ENCODE measurements around the gene LPIN3. TPM values are rescaled to one million over a fixed set of nuclear protein-coding genes. Genes with fewer than 3 reads are reported as not detected.

The LPIN3 gene
- total RNA-seq, 2 donors from 2014 or later, result 45.5 to 57.0 TPM

DNA sequence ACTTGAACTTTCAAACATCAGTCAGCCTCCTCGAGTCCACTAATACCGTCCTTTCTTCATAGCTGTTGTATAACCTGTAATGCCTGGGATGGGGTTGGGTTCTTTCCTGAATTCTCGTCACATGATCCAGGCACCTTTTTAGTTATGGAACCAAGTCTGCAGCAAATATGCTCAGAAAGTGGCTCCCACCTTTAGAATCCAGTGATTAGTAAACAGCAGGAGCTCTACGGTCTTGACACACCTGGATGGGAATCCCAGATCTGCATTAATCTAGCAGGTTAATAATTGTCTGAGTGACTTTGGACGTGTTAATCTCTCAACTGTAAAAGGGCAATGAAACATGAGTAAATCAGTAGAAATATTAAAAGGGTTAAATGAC lies 22.4 kb upstream of the LPIN3 start:
- DNase-seq, result no peak
- ATAC-seq, result peak; percentile 19
- intact Hi-C loops (cut with DNase I, micrococcal nuclease), result no loop called here

DNA sequence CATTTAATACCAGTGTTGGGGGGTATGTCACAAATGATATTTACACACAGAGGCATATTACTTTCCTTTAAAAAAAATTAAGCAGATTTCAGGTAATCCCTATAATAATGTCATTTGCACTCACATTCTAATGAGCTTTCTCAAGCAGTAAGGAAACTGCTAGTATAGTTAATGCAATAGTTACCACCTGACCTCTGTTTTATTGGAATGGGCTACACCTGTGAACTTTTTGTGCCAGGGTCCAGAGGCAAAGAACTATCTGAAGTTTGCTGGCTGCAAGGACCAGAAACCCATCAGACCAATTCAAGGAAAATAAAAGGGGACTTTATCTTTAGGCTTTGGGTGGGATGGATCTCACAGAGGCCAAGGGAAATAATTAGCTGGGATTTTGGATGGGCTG lies 20.2 kb upstream of the LPIN3 start:
- no peak for DNase-seq
- no peak for ATAC-seq
- intact Hi-C loops (cut with DNase I, micrococcal nuclease), result no loop called here

DNA sequence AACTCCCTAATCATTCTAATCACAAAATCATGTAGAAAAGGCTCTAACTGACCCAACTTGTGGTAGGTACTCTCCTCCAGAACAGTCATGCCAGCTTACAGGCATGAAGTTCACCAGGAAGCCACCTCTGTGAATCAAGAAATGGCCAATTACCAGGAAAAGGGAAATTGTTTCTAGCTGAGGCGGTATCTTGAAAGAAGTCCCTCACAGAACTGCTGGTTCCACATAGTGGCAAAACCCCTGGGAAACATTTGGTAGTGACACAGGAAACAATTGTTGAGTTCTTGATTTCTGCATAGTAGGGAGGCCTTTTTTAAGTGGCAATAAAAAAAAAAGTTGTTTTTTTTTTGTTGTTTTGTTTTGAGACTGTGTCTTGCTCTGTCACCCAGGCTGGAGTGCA lies 19.6 kb upstream of the LPIN3 start:
- intact Hi-C loops (cut with DNase I, micrococcal nuclease), result no loop called here
- ATAC-seq (no peak), DNase-seq (no peak)

DNA sequence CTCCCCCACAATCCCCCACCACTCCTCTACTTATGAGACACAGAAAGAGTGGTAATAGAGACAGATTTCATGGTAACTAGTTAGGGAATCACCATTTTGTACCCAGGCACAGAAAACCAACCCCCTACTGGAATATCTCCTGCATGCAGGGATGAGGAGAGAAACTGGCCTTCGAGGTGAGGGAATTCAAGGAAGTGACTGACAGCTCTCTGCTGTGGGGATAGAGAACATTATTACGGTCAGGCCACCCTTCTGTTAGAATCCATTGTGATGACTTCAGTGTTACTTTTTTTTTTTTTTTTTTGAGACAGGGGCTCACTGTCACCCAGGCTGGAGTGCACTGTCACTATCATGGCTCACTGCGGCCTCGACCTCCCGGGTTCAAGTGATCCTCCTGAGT lies 13.4 kb upstream of the LPIN3 start:
- intact Hi-C loops (cut with DNase I, micrococcal nuclease), result no loop called here
- no peak for DNase-seq
- no peak for ATAC-seq

DNA sequence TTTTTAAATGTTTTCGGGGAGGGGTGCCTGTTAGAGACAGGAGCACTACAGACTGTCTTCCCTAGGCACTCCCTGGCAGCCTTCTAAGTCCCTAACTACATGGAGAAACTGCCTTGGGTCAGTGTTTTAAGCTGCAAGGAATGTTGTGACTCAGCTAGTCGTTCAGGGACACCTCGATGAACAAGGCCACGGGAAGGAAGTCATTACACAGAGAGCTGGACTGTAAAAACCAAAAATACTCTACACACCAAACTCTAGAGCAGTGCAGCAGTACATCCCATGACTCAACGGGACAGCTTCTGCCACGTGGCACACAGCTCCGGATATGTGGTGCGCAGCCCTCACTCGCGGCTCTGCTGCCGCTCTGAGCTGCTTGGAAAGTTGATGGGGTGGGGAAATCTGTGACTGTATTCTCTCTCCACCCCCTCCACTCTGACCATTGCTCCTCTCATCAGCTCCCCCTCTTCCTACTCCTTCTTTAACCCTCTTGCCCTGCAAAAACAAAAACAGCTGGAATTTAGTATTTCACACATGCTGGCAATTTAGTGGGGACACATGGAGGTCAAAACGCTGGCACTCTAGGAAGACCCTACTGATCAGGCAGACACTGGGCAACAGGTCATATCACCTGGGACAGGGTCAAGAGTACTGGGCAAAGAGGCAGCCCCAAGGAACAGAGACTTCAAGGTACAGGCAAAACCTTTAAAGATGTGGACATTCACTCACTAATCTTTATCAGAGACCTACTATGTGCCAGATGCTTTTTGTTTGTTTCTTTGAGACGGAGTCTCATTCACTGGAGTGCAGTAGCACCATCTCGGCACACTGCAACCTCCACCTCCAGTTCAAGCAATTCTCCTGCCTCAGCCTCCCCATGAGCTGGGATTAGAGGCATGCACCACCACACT lies 10.9 kb upstream of the LPIN3 start:
- ATAC-seq (peak; percentile 59), DNase-seq (peak; percentile 55 to 69)
- intact Hi-C loops (cut with DNase I, micrococcal nuclease), result loop anchor here in 1 of 2 donors (10.0 kb wide), 1 partner anchor 155 kb away; no protein-coding TSS in a partner anchor

DNA sequence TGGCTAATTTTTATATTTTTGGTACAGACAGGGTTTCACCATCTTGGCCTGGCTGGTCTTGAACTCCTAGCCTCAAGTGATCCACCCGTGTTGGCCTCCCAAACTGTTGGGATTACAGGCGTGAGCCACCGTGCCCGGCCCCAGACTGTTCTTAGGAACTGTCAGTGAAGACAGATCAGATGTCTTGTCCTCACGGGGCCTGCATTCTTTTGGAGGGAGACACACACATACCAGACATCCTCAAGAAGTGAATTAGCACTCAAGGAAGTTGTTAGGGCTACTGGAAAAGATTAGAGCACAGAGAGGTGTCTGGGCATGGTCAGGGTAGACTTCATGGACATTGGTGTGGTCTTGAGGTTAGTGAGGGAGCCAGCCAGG lies 10.3 kb upstream of the LPIN3 start:
- intact Hi-C loops (cut with DNase I, micrococcal nuclease), result loop anchor here in 1 of 2 donors (10.0 kb wide), 1 partner anchor 156 kb away; no protein-coding TSS in a partner anchor
- DNase-seq (no peak), ATAC-seq (no peak)

DNA sequence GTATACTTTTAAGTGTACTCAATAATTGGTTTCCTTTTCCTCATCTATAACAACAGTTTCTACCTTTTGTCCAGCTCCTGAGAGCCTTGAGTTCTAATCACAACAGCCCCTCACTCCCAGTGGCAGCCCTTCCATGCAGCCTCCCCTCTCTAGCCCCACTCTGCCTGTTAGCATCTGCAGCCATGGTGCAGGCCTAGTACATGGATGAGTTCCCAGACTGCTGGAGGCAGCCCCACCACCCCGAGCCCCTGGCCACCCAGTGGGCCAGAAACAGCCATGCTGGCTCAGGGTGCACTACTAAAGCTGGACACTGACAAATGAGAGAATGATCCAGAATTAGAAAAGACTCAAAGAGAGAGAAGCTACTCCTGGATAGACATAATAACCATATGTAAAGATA lies 9.7 kb upstream of the LPIN3 start:
- intact Hi-C loops (cut with DNase I, micrococcal nuclease), result loop anchor here in 1 of 2 donors (10.0 kb wide), 1 partner anchor 156 kb away; no protein-coding TSS in a partner anchor
- ATAC-seq (no peak), DNase-seq (no peak)

DNA sequence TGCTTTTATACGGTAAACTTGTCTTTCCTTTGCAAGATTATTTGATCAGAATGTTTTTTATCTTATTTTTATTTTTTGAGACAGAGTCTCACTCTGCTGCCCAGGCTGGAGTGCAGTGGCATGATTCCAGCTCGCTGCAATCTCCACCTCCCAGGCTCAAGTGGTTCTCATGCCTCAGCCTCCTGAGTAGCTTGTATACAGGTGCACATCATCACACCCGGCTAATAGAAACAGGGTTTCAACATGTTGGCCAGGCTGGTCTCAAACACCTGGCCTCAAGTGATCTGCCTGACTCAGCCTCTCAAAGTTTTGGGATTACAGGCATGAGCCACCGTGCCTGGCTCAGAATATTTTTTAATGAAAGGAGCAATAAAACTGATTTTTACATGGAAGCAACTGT lies 8.9 kb upstream of the LPIN3 start:
- DNase-seq, result no peak
- no peak for ATAC-seq
- intact Hi-C loops (cut with DNase I, micrococcal nuclease), result loop anchor here in 1 of 2 donors (10.0 kb wide), 1 partner anchor 157 kb away; no protein-coding TSS in a partner anchor

DNA sequence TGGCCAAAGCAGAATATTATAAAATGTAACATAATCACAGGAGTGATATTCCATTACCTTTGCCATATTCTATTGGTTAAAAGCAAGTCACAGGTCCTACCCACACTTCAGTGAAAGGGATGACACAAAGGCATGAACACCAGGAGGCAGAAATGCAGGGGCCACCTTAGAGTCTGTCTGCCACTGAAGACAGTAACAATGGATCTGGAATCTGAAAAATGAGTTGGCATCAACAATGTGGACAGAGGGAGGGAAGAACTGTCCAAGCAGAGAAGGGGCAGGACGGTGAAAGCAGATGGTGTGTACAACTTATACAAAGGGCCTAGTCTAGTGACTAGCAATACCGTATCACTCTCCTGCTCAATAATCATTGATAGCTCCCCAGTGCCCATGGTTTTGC lies 6.6 kb upstream of the LPIN3 start:
- ATAC-seq (no peak), DNase-seq (no peak)
- intact Hi-C loops (cut with DNase I, micrococcal nuclease), result loop anchor here in 1 of 2 donors (10.0 kb wide), 1 partner anchor 159 kb away; no protein-coding TSS in a partner anchor

DNA sequence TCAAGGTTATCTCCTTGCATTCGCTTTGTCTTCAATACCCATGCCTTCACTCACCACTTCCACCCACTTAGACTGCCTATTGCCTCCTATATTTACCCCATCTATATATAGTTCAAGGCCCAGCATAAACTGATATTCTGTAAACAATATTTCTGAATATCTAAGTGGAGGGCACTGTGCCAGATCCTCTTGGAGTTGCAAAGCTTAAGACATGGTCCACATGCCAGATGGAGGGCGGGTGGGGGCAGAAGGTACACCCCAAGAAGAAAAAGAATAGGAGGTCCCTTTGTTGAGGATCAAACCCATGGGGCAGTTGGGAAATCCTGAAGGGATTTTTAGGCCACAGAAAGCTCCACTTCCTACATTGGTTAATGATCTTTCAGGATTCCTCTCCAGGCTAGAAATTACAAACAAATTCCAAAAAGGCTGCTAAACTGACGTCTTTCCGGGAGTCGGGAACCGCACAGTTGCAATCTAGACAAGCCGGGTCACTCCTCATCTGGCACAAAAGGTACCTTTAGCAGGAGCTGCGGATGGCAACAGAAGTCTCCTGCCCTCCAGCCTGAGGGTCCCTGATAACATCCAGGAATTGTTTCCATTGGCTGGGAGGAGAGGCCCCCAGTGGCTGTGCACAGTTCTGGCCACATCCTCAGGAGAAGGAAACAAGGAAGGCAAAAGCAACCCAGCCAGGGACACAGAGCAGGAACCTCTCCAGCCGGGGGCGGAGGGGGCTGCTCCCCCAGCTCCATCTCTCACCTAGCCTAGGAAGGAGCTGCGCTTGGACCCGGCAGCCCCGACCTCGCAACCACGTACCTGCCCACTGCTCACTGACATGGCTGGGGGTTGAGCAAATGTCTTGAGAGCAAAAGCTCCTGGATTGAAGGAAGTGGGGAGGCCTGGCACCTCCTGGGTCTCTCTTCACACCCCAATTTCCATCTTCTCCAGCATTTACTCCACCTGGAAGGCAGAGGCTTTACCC lies 5.9 kb upstream of the LPIN3 start:
- no peak for ATAC-seq
- no peak for DNase-seq
- intact Hi-C loops (cut with DNase I, micrococcal nuclease), result loop anchor here in 1 of 2 donors (10.0 kb wide), 1 partner anchor 160 kb away; no protein-coding TSS in a partner anchor

DNA sequence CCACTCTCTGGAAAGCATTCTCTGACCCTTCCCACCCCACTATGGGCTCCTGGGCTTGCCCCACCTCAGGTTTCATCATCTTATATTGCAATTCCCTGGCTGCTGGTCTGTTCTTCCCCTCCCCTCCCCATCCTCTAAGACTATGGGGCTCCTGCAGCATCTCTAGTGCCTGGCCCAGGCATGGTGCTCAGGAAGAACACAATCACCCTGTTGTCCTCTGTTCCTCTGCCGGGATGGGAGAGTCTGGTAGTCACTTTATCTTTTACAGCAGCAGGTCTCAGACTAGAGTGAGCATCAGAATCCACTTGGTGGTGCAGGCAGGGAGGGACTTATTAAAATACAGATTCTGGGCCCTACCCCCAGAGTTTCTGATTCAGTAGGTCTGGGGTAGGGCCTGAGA lies 5.0 kb upstream of the LPIN3 start:
- intact Hi-C loops (cut with DNase I, micrococcal nuclease), result loop anchor here in 1 of 2 donors (10.0 kb wide), 1 partner anchor 161 kb away; no protein-coding TSS in a partner anchor
- ATAC-seq (no peak), DNase-seq (no peak)

DNA sequence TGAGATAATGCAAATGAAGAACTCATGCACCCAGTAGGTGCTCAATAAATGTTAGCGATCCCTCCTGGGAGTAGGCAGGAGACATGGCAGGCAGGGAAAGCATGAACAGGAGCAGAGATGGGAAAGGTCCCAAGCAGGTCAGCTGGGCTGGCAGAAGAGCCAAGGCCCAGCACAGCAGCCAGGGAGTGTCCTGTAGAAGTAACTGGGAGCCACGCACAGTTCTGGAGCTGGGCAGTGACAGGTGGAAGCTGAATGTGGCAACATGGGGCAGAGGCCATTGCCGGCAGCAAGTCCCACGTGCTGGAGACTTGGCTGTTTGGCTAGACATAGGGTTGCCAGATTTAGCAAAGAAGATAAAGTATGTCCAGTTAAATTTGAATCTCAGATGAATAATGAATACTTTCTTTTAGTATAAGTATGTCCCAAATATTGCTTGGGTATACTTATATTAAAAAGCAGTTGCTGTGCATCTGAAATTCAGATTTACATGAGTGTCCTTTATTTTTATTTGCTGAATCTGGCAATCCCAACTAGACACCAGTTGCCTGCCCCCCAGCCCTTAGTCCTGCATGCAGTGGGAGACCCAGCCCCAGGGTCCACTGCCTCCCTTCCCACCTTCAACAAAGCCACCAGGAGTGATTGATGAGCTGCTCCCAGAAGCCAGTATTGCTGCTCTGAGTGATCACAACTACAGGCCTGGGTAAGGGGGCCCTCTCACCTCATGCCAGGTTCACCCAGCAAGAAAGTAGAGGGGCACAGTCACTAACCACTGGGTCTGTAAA lies 3.7 kb upstream of the LPIN3 start:
- intact Hi-C loops (cut with DNase I, micrococcal nuclease), result loop anchor here in 1 of 2 donors (10.0 kb wide), 1 partner anchor 162 kb away; no protein-coding TSS in a partner anchor
- no peak for DNase-seq
- ATAC-seq, result no peak

DNA sequence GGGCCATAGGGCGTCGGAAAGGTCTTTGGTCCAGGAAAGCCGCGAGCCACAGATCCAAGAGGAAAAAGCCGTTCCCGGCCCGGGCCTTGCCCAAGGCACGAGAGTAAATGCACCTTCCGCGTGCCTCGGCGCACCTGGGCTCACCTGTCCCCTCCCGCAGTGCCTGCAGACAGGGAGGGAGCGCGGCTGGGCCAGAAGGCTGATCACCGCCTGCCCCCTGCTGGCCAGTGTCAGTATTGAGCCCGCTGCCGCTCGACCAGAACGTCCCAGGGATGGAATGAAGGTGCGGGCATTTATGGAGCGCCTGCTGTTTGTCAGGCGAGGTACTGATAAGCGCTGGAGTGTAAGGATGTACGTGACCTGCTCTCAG lies 679 bp upstream of the LPIN3 start:
- intact Hi-C loops (cut with DNase I, micrococcal nuclease), result loop anchor here (2.0 to 10.0 kb wide), 3 partner anchors 75 to 167 kb away; no protein-coding TSS in a partner anchor
- DNase-seq (peak; percentile 91 to 94), ATAC-seq (peak; percentile 74)

DNA sequence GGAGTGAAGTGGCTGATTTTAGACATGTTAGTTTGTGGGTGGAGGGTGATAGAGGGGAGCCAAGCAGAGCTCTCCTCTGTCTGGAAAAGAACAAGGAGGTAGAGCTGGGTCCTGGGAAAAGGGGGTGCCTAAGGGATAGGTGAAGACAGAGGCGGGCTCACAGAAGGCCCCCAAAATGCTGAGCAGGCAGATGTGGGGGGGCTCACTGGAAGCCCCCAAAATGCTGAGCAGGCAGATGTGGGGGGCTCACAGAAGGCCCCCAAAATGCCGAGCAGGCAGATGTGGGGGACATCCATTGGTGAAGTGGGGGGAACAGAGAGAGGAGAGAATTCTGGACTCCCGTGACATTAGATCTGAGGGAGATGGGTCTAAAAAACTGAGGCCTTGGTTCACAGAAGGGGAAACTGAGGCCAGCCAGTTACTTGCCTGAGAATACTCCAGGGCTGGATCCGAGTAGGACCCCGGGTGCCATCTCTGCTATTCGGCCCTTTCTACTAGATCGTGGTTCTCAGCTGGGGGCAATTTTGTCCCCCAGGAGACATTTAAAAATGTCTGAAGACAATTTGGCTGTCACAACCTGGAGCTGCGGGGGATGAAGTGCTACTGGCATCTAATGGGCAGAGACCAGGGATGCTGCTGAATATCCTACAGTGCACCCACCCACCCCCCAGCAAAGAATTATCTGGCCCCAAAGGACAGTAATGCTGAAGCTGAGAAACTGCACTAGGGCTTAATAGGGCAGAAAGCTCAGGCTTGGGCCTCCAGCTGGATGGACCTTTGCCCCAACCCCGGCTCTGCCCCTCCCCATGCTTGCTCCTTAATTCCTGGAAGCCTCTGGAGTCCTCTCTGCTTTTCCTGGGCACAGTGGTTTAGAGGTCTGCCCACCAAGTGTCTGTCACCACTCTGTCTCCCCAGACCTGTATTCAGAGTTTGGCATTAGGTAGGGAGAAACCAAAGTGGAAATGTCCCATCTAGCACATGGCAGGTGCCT lies 2.1 kb downstream of the LPIN3 start:
- no peak for DNase-seq
- ATAC-seq, result no peak
- intact Hi-C loops (cut with DNase I, micrococcal nuclease), result loop anchor here in 1 of 2 donors (10.0 kb wide), 1 partner anchor 72 kb away; no protein-coding TSS in a partner anchor

DNA sequence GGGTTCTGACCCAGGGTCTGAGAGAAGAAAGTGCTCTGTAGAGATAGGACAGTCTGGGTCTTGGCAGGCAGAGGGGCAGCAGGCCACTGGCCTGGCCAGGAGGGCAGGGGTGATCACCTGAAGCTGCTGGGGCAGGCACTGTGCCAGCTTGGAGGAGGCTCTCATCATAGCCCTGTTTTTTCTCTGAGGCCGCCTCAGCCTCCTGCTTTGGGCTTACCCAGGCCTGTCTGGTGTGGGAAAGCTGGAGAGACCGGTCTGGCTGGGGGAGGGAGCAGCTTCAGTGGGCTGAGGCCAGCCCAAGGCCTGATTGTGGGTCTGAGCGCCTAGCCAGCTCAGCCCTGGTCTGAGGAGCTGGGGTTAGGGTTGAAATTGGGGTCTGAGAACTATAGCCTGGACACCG lies 3.9 kb downstream of the LPIN3 start:
- intact Hi-C loops (cut with DNase I, micrococcal nuclease), result loop anchor here in 1 of 2 donors (10.0 kb wide), 1 partner anchor 70 kb away; no protein-coding TSS in a partner anchor
- ATAC-seq (no peak), DNase-seq (no peak)

DNA sequence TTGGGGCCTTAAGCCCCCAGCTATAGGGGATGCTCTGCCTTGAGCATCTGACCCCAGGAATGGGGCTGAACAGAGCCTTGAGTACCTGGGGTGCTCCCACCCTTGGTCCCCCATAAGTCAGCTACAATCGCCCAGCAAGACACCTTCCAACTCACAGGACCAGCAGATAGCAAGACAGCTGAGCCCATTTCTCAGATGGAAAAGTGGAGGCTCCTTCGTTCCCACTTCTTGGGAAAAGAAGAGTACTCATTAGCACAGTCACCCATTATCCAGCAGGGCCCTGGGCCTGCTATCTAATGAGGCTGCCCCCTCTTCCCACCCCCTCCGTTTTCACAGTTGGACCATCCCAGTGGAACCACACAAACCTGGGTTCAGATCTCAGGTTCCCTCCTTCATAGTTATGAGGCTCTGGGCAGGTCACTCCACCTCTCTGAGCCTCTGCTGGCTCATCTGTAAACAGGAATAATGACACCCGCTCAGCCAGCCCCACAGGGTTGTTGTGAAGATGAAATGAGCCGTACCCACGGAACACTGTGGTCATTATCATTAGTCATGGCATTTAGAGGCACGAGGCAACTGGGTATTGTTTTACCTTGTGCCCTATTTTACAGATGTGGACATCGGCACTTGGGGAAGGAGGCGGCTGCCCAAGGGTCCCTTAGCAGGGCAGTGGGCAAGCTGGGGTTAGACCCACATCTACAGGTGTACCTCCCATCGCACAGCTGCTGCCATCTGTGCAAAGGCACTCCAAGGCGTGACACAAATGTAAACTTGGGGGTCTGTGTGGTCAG lies 4.5 kb downstream of the LPIN3 start:
- intact Hi-C loops (cut with DNase I, micrococcal nuclease), result loop anchor here in 1 of 2 donors (10.0 kb wide), 1 partner anchor 70 kb away; no protein-coding TSS in a partner anchor
- ATAC-seq (no peak), DNase-seq (no peak)
